ENCODE measurements around the gene SOAT2.

GRCh38 chr12:53090105-53090504, 13.2 kb upstream of the SOAT2 start:
- no peak for TF ChIP-seq CTCF (conservative IDR thresholded peaks at IDR 0.05; ENCODE audit: low read depth, low read length)
- TF ChIP-seq RAD21 (IDR thresholded peaks at IDR 0.05; ENCODE audit: low read length), result no peak
- TF ChIP-seq POLR2A (IDR thresholded peaks at IDR 0.05; ENCODE audit: low read depth, low read length), result no peak
- TF ChIP-seq RCOR1 (IDR thresholded peaks at IDR 0.05; ENCODE audit: insufficient replicate concordance, low read length), result no peak
- no peak for TF ChIP-seq MAFK (IDR thresholded peaks at IDR 0.05; ENCODE audit: low read depth, low read length)
